Measurements from ENCODE around the gene PCNX2. TPM values are rescaled to one million over a fixed set of nuclear protein-coding genes. Genes with fewer than 3 reads are reported as not detected.

The PCNX2 gene
- total RNA-seq, 1 experiment from 2014 or later = 50.8 TPM

DNA sequence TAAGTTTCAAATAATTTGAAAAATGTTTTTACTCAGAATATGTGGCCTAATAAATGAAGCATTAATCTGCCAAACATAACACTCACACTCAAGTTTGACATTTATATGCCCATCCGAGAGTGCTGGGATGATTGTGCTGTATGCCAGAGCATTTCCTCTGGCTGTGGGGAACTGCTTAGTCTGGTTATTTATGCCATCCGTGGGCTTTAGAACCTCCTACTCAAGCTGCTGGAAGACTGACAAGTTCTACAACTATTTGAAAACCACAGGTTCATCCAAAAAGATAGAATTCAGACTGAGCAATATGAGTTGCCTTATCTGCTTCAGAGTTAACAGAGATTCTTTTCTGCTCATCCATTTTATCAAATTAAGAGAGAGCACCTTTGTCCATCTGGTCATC, 25.9 kb downstream of the PCNX2 start:
- CTCF ChIA-PET = no interaction called here
- Mint-ChIP-seq H3K27me3 (ENCODE audit: low read depth) (no peaks in the 10 kb centered on the region), H3K4me3 (no peak overlapping the region), H3K27ac (no peak overlapping the region), H3K9me3 (no peaks in the 10 kb centered on the region), H3K4me1 (peaks cover 38% of the 10 kb centered on the region), H3K36me3 (peaks cover 27% of the 10 kb centered on the region)
- ATAC-seq (no peak), DNase-seq (ENCODE audit: low spot score) (no peak)
- POLR2A ChIA-PET = no interaction called here
- no peak for TF ChIP-seq SMAD3 (CRISPR knock-in tag; IDR thresholded peaks at IDR 0.05; ENCODE audit: borderline replicate concordance)
- no peak for TF ChIP-seq MYBL2 (CRISPR knock-in tag; IDR thresholded peaks at IDR 0.05)
- no peak for TF ChIP-seq ETV6 (CRISPR knock-in tag; IDR thresholded peaks at IDR 0.05)
- TF ChIP-seq, protein P1, sequence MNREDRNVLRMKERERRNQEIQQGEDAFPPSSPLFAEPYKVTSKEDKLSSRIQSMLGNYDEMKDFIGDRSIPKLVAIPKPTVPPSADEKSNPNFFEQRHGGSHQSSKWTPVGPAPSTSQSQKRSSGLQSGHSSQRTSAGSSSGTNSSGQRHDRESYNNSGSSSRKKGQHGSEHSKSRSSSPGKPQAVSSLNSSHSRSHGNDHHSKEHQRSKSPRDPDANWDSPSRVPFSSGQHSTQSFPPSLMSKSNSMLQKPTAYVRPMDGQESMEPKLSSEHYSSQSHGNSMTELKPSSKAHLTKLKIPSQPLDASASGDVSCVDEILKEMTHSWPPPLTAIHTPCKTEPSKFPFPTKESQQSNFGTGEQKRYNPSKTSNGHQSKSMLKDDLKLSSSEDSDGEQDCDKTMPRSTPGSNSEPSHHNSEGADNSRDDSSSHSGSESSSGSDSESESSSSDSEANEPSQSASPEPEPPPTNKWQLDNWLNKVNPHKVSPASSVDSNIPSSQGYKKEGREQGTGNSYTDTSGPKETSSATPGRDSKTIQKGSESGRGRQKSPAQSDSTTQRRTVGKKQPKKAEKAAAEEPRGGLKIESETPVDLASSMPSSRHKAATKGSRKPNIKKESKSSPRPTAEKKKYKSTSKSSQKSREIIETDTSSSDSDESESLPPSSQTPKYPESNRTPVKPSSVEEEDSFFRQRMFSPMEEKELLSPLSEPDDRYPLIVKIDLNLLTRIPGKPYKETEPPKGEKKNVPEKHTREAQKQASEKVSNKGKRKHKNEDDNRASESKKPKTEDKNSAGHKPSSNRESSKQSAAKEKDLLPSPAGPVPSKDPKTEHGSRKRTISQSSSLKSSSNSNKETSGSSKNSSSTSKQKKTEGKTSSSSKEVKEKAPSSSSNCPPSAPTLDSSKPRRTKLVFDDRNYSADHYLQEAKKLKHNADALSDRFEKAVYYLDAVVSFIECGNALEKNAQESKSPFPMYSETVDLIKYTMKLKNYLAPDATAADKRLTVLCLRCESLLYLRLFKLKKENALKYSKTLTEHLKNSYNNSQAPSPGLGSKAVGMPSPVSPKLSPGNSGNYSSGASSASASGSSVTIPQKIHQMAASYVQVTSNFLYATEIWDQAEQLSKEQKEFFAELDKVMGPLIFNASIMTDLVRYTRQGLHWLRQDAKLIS (CRISPR knock-in tag; IDR thresholded peaks at IDR 0.05; ENCODE audit: borderline replicate concordance) = no peak
- TF ChIP-seq CREB1 (CRISPR knock-in tag; IDR thresholded peaks at IDR 0.05) = no peak
- TF ChIP-seq CREM (CRISPR knock-in tag; IDR thresholded peaks at IDR 0.05) = no peak
- TF ChIP-seq SOX15 (CRISPR knock-in tag; IDR thresholded peaks at IDR 0.05) = no peak
- TF ChIP-seq ZNF138 (CRISPR knock-in tag; conservative IDR thresholded peaks at IDR 0.05) = no peak
- no peak for TF ChIP-seq CBFB (CRISPR knock-in tag; IDR thresholded peaks at IDR 0.05; ENCODE audit: low read depth)
- TF ChIP-seq, protein P2, sequence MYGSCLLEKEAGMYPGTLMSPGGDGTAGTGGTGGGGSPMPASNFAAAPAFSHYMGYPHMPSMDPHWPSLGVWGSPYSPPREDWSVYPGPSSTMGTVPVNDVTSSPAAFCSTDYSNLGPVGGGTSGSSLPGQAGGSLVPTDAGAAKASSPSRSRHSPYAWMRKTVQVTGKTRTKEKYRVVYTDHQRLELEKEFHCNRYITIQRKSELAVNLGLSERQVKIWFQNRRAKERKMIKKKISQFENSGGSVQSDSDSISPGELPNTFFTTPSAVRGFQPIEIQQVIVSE (CRISPR knock-in tag; IDR thresholded peaks at IDR 0.05; ENCODE audit: borderline replicate concordance) = no peak
- TF ChIP-seq ZBTB21 (CRISPR knock-in tag; IDR thresholded peaks at IDR 0.05; ENCODE audit: borderline replicate concordance) = no peak
- TF ChIP-seq, protein P3, sequence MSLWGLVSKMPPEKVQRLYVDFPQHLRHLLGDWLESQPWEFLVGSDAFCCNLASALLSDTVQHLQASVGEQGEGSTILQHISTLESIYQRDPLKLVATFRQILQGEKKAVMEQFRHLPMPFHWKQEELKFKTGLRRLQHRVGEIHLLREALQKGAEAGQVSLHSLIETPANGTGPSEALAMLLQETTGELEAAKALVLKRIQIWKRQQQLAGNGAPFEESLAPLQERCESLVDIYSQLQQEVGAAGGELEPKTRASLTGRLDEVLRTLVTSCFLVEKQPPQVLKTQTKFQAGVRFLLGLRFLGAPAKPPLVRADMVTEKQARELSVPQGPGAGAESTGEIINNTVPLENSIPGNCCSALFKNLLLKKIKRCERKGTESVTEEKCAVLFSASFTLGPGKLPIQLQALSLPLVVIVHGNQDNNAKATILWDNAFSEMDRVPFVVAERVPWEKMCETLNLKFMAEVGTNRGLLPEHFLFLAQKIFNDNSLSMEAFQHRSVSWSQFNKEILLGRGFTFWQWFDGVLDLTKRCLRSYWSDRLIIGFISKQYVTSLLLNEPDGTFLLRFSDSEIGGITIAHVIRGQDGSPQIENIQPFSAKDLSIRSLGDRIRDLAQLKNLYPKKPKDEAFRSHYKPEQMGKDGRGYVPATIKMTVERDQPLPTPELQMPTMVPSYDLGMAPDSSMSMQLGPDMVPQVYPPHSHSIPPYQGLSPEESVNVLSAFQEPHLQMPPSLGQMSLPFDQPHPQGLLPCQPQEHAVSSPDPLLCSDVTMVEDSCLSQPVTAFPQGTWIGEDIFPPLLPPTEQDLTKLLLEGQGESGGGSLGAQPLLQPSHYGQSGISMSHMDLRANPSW (CRISPR knock-in tag; conservative IDR thresholded peaks at IDR 0.05; ENCODE audit: low read depth) = no peak
- no peak for TF ChIP-seq ZNF219 (CRISPR knock-in tag; IDR thresholded peaks at IDR 0.05; ENCODE audit: borderline replicate concordance)
- no peak for TF ChIP-seq FOXK1 (CRISPR knock-in tag; IDR thresholded peaks at IDR 0.05)
- TF ChIP-seq, protein P4, sequence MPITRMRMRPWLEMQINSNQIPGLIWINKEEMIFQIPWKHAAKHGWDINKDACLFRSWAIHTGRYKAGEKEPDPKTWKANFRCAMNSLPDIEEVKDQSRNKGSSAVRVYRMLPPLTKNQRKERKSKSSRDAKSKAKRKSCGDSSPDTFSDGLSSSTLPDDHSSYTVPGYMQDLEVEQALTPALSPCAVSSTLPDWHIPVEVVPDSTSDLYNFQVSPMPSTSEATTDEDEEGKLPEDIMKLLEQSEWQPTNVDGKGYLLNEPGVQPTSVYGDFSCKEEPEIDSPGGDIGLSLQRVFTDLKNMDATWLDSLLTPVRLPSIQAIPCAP (CRISPR knock-in tag; IDR thresholded peaks at IDR 0.05) = no peak
- TF ChIP-seq, protein P5, sequence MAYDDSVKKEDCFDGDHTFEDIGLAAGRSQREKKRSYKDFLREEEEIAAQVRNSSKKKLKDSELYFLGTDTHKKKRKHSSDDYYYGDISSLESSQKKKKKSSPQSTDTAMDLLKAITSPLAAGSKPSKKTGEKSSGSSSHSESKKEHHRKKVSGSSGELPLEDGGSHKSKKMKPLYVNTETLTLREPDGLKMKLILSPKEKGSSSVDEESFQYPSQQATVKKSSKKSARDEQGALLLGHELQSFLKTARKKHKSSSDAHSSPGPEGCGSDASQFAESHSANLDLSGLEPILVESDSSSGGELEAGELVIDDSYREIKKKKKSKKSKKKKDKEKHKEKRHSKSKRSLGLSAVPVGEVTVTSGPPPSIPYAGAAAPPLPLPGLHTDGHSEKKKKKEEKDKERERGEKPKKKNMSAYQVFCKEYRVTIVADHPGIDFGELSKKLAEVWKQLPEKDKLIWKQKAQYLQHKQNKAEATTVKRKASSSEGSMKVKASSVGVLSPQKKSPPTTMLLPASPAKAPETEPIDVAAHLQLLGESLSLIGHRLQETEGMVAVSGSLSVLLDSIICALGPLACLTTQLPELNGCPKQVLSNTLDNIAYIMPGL (CRISPR knock-in tag; IDR thresholded peaks at IDR 0.05) = no peak
- TF ChIP-seq, protein P6, sequence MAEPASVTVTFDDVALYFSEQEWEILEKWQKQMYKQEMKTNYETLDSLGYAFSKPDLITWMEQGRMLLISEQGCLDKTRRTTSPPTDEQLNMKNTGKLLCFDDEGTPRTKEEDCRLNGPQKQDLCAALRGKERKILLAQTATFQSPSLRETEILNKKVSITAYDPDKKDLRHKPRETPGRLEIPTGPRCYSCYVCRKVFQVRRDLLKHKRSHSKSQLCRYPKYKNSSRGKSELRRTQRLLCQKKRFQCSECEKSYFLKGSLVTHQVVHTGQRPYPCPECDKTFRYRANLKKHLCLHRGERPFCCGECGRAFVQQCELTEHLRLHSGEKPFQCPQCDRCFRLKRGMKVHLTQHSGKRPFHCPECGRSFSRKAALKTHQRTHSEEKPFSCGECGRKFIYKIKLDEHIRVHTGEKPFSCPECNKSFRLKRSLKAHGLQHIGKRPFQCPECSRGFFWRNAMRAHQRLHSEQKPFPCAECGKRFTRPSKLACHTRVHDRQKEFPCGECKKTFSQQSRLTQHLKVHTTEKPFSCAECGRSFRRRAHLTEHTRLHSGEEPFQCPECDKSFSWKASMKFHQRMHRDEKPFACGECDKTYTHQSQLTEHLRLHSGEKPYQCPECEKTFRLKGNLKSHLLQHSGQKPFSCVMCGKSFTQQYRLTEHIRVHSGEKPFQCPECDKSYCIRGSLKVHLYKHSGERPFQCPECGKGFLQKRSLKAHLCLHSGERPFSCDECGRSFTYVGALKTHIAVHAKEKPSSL (CRISPR knock-in tag; conservative IDR thresholded peaks at IDR 0.05) = no peak
- no peak for TF ChIP-seq ZNF232 (CRISPR knock-in tag; IDR thresholded peaks at IDR 0.05)
- TF ChIP-seq, protein P7, sequence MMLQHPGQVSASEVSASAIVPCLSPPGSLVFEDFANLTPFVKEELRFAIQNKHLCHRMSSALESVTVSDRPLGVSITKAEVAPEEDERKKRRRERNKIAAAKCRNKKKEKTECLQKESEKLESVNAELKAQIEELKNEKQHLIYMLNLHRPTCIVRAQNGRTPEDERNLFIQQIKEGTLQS (CRISPR knock-in tag; conservative IDR thresholded peaks at IDR 0.05) = no peak

Data from WTC11 (cell line).